Liver (tissue), 9 donors: Measurements from ENCODE around the gene GPR39. TPM values are rescaled to one million over a fixed set of nuclear protein-coding genes. Genes with fewer than 3 reads are reported as not detected.
A peak's percentile ranks its signal among the peaks of the same experiment; 100 is the strongest.

ENCODE experiments used
- DNase-seq: peaks from one replicate; pipeline ENCODE4 v3.0.0-alpha.2; 2017; ENCODE audit warnings: low spot score
- H3K27ac ChIP-seq, 2 donors: one replicate each; pipeline ENCODE4 v1.7.0; 2013; ENCODE audit warnings: inconsistent platforms in 2 of 2, low read length in 2 of 2, control low read depth in 1 of 2, low read depth in 1 of 2, mild to moderate bottlenecking in 1 of 2
- H3K27me3 ChIP-seq, 4 donors: one replicate each; pipeline versions ENCODE4 v1.6.1 to v1.7.0; 2013; ENCODE audit warnings: low read length in 3 of 4, inconsistent platforms in 1 of 4, mild to moderate bottlenecking in 1 of 4, moderate library complexity in 1 of 4; ENCODE audit not compliant: control insufficient read depth in 4 of 4, insufficient read depth in 4 of 4
- H3K36me3 ChIP-seq, 4 donors: one replicate each; pipeline versions ENCODE4 v1.6.1 to v1.7.0; 2013; ENCODE audit warnings: low read length in 3 of 4, mild to moderate bottlenecking in 3 of 4, low read depth in 1 of 4, moderate library complexity in 1 of 4; ENCODE audit not compliant: control insufficient read depth in 4 of 4, insufficient read depth in 3 of 4
- H3K4me1 ChIP-seq, 4 donors: one replicate each; pipeline versions ENCODE4 v1.6.1 to v1.7.0; 2013; ENCODE audit warnings: low read length in 3 of 4, mild to moderate bottlenecking in 3 of 4, moderate library complexity in 1 of 4; ENCODE audit not compliant: control insufficient read depth in 4 of 4, insufficient read depth in 4 of 4
- H3K4me3 ChIP-seq, 3 donors: one replicate each; pipeline versions ENCODE4 v1.6.1 to v1.7.0; 2013; ENCODE audit warnings: low read length in 3 of 3, control low read depth in 1 of 3, low read depth in 1 of 3, mild to moderate bottlenecking in 1 of 3
- H3K9ac ChIP-seq, 2 donors: one replicate each; pipeline ENCODE4 v1.7.0; 2013; ENCODE audit warnings: low read length in 2 of 2, mild to moderate bottlenecking in 2 of 2, moderate library complexity in 2 of 2, control low read depth in 1 of 2, low read depth in 1 of 2
- H3K9me3 ChIP-seq, 4 donors: one replicate each; pipeline versions ENCODE4 v1.6.1 to v1.7.0; 2013; ENCODE audit warnings: low read length in 3 of 4; ENCODE audit not compliant: control insufficient read depth in 4 of 4
- EGR1 ChIP-seq, 2 donors: IDR thresholded peaks; 2 replicates each; pipeline ENCODE4 v1.6.1; 2016 to 2018; ENCODE audit warnings: antibody characterized with exemption in 2 of 2, low read depth in 2 of 2
- FOXA1 ChIP-seq: IDR thresholded peaks from 2 replicates; pipeline ENCODE4 v1.6.1; 2016; ENCODE audit warnings: antibody characterized with exemption
- FOXA2 ChIP-seq: IDR thresholded peaks from 2 replicates; pipeline ENCODE4 v1.6.1; 2016; ENCODE audit warnings: antibody characterized with exemption
- GABPA ChIP-seq, 2 donors: IDR thresholded peaks in 1 of 2; conservative IDR thresholded peaks in 1 of 2; 2 replicates each; pipeline ENCODE4 v1.6.1; 2016; ENCODE audit warnings: antibody characterized with exemption in 2 of 2, mild to moderate bottlenecking in 1 of 2, moderate library complexity in 1 of 2
- HNF4A ChIP-seq, 2 donors: conservative IDR thresholded peaks; 2 replicates each; pipeline ENCODE4 v1.6.1; 2016; ENCODE audit warnings: antibody characterized with exemption in 2 of 2, mild to moderate bottlenecking in 2 of 2
- HNF4G ChIP-seq: IDR thresholded peaks from 2 replicates; pipeline ENCODE4 v1.6.1; 2016; ENCODE audit warnings: antibody characterized with exemption
- JUND ChIP-seq, 2 donors: IDR thresholded peaks; 2 replicates each; pipeline ENCODE4 v1.6.1; 2016; ENCODE audit warnings: antibody characterized with exemption in 2 of 2
- NR2F2 ChIP-seq: IDR thresholded peaks from 2 replicates; pipeline ENCODE4 v1.6.1; 2016; ENCODE audit warnings: antibody characterized with exemption
- RAD21 ChIP-seq, 2 donors: IDR thresholded peaks; 2 replicates each; pipeline ENCODE4 v1.6.1; 2016; ENCODE audit warnings: antibody characterized with exemption in 2 of 2, mild to moderate bottlenecking in 2 of 2
- RXRA ChIP-seq, 2 donors: IDR thresholded peaks; 2 replicates each; pipeline ENCODE4 v1.6.1; 2017 to 2018; ENCODE audit warnings: antibody characterized with exemption in 2 of 2, mild to moderate bottlenecking in 1 of 2
- SP1 ChIP-seq: IDR thresholded peaks from 2 replicates; pipeline ENCODE4 v1.6.1; 2018; ENCODE audit warnings: antibody characterized with exemption, mild to moderate bottlenecking
- TAF1 ChIP-seq: conservative IDR thresholded peaks from 2 replicates; pipeline ENCODE4 v1.6.1; 2016; ENCODE audit warnings: antibody characterized with exemption, mild to moderate bottlenecking
- YY1 ChIP-seq: IDR thresholded peaks from 2 replicates; pipeline ENCODE4 v1.6.1; 2016; ENCODE audit warnings: antibody characterized with exemption, mild to moderate bottlenecking
- WGBS: extraction: QIAGEN DNeasy Blood & Tissue Kit; methylation state at CpG from one replicate; pipeline ENCODE4 v1.1.7; 2013; 5-methylcytosine and 5-hydroxymethylcytosine counted together
- polyA plus RNA-seq, 2 donors: library from polyadenylated mRNA; stranded (reverse) in 1 of 2; unstranded in 1 of 2; fragments of 200-250 nt in 1 of 2; fragments of >200 nt in 1 of 2; fragmentation: Nextera tagmentation in 1 of 2; extraction: Ambion mirVana in 1 of 2; gene quantifications; one replicate each; pipeline versions ENCODE4 v1.2.1 to v1.2.3, GENCODE V29; 2013 to 2015
- total RNA-seq, 2 donors: library from RNA; depleted of rRNA; stranded (reverse); fragments of >200 nt; gene quantifications; one replicate each; pipeline ENCODE4 v1.2.3, GENCODE V29; 2014
- TF ChIP-seq, protein P1 (sequence below): fragments of 150-350 bp; IDR thresholded peaks from 2 replicates; pipeline ENCODE4 v1.5.1; 2017; ENCODE audit warnings: improper control_type of control experiment, low read depth, low read length; ENCODE audit not compliant: missing input control
- TF ChIP-seq, protein P2 (sequence below): IDR thresholded peaks from 2 replicates; pipeline ENCODE4 v1.6.1; 2016; ENCODE audit warnings: antibody characterized with exemption
- TF ChIP-seq, protein P3 (sequence below): IDR thresholded peaks from 2 replicates; pipeline ENCODE4 v1.6.1; 2016; ENCODE audit warnings: antibody characterized with exemption
- TF ChIP-seq, protein P4 (sequence below): IDR thresholded peaks from 2 replicates; pipeline ENCODE4 v1.6.1; 2016; ENCODE audit warnings: antibody characterized with exemption
- TF ChIP-seq, protein P5 (sequence below): IDR thresholded peaks from 2 replicates; pipeline ENCODE4 v1.6.1; 2016; ENCODE audit warnings: antibody characterized with exemption, mild to moderate bottlenecking
- donor health status: healthy.
- donor health status: healthy.
- donor health status: healthy.
- donor health status: healthy.
- donor health status: healthy.

Gene GPR39
- total RNA-seq: 10 to 100 TPM in 1 of 2 donors, 1 to 10 TPM in 1; 2.2 to 13.0 TPM
- 1 to 10 TPM; 2.2 to 3.3 TPM for polyA plus RNA-seq

DNA sequence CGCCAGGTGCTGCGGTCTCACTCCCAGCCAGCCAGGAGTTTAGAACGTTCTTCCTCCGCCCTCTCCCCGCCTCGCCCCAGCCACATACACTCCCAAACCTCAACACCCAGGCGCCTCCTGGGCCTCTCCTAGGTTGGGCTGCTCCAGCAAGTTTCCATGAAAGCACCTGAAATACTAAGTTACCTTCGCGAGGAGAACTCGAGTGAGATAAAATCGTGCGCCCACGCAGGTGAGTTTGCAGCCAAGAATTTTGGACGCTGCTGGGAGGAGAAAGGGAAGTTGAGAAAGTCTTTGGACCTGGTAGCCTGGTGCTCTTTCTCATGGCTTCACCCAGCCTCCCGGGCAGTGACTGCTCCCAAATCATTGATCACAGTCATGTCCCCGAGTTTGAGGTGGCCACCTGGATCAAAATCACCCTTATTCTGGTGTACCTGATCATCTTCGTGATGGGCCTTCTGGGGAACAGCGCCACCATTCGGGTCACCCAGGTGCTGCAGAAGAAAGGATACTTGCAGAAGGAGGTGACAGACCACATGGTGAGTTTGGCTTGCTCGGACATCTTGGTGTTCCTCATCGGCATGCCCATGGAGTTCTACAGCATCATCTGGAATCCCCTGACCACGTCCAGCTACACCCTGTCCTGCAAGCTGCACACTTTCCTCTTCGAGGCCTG lies at the start of gene GPR39:
Gene GPR39 (plus strand): TSS at position 83 of the 673 bp plus-strand sequence.
- Histone ChIP-seq H3K9me3 (no peaks in the 10 kb centered on the region), H3K36me3 (no peaks in the 10 kb centered on the region), H3K4me3 (peak within 1 kb of the TSS; percentile 11 to 91 (median 75)), H3K27me3 (no peaks in the 10 kb centered on the region), H3K9ac (peak within 1 kb of the TSS in 1 of 2 donors; percentile 25), H3K4me1 (peaks cover 6 to 51% (median 29%) of the 10 kb centered on the region in 4 donors), H3K27ac (peak within 1 kb of the TSS; percentile 86 to 93)
- WGBS: 38% methylated on average over 23 of the region's 23 CpGs
- DNase-seq: no peak
- peak in 1 of 2 donors; percentile 28 for TF ChIP-seq RAD21 (IDR thresholded peaks at IDR 0.05)
- TF ChIP-seq FOXA2: no peak
- TF ChIP-seq, protein P1, sequence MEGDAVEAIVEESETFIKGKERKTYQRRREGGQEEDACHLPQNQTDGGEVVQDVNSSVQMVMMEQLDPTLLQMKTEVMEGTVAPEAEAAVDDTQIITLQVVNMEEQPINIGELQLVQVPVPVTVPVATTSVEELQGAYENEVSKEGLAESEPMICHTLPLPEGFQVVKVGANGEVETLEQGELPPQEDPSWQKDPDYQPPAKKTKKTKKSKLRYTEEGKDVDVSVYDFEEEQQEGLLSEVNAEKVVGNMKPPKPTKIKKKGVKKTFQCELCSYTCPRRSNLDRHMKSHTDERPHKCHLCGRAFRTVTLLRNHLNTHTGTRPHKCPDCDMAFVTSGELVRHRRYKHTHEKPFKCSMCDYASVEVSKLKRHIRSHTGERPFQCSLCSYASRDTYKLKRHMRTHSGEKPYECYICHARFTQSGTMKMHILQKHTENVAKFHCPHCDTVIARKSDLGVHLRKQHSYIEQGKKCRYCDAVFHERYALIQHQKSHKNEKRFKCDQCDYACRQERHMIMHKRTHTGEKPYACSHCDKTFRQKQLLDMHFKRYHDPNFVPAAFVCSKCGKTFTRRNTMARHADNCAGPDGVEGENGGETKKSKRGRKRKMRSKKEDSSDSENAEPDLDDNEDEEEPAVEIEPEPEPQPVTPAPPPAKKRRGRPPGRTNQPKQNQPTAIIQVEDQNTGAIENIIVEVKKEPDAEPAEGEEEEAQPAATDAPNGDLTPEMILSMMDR: no peak
- TF ChIP-seq, protein P2, sequence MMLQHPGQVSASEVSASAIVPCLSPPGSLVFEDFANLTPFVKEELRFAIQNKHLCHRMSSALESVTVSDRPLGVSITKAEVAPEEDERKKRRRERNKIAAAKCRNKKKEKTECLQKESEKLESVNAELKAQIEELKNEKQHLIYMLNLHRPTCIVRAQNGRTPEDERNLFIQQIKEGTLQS: no peak
- TF ChIP-seq YY1: peak; percentile 41
- TF ChIP-seq FOXA1: no peak
- no peak for TF ChIP-seq EGR1 (IDR thresholded peaks at IDR 0.05; ENCODE audit: low read depth in 2 of 2)
- TF ChIP-seq, protein P3, sequence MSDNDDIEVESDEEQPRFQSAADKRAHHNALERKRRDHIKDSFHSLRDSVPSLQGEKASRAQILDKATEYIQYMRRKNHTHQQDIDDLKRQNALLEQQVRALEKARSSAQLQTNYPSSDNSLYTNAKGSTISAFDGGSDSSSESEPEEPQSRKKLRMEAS: no peak
- TF ChIP-seq, protein P4, sequence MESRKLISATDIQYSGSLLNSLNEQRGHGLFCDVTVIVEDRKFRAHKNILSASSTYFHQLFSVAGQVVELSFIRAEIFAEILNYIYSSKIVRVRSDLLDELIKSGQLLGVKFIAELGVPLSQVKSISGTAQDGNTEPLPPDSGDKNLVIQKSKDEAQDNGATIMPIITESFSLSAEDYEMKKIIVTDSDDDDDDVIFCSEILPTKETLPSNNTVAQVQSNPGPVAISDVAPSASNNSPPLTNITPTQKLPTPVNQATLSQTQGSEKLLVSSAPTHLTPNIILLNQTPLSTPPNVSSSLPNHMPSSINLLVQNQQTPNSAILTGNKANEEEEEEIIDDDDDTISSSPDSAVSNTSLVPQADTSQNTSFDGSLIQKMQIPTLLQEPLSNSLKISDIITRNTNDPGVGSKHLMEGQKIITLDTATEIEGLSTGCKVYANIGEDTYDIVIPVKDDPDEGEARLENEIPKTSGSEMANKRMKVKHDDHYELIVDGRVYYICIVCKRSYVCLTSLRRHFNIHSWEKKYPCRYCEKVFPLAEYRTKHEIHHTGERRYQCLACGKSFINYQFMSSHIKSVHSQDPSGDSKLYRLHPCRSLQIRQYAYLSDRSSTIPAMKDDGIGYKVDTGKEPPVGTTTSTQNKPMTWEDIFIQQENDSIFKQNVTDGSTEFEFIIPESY: no peak
- TF ChIP-seq HNF4A (conservative IDR thresholded peaks at IDR 0.05): peak in 1 of 2 donors; percentile 2
- peak; percentile 1 for TF ChIP-seq TAF1
- TF ChIP-seq GABPA (IDR thresholded peaks at IDR 0.05 in 1 of 2, conservative IDR thresholded peaks at IDR 0.05 in 1 of 2): peak in 1 of 2 donors; percentile 5
- TF ChIP-seq, protein P5, sequence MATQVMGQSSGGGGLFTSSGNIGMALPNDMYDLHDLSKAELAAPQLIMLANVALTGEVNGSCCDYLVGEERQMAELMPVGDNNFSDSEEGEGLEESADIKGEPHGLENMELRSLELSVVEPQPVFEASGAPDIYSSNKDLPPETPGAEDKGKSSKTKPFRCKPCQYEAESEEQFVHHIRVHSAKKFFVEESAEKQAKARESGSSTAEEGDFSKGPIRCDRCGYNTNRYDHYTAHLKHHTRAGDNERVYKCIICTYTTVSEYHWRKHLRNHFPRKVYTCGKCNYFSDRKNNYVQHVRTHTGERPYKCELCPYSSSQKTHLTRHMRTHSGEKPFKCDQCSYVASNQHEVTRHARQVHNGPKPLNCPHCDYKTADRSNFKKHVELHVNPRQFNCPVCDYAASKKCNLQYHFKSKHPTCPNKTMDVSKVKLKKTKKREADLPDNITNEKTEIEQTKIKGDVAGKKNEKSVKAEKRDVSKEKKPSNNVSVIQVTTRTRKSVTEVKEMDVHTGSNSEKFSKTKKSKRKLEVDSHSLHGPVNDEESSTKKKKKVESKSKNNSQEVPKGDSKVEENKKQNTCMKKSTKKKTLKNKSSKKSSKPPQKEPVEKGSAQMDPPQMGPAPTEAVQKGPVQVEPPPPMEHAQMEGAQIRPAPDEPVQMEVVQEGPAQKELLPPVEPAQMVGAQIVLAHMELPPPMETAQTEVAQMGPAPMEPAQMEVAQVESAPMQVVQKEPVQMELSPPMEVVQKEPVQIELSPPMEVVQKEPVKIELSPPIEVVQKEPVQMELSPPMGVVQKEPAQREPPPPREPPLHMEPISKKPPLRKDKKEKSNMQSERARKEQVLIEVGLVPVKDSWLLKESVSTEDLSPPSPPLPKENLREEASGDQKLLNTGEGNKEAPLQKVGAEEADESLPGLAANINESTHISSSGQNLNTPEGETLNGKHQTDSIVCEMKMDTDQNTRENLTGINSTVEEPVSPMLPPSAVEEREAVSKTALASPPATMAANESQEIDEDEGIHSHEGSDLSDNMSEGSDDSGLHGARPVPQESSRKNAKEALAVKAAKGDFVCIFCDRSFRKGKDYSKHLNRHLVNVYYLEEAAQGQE: no peak
- TF ChIP-seq RXRA (IDR thresholded peaks at IDR 0.05): no peak
- peak; percentile 18 for TF ChIP-seq SP1
- TF ChIP-seq HNF4G: no peak
- peak; percentile 0 to 10 for TF ChIP-seq JUND (IDR thresholded peaks at IDR 0.05)
- TF ChIP-seq NR2F2: no peak
